ENCODE data around the gene WFDC10A.

DNA sequence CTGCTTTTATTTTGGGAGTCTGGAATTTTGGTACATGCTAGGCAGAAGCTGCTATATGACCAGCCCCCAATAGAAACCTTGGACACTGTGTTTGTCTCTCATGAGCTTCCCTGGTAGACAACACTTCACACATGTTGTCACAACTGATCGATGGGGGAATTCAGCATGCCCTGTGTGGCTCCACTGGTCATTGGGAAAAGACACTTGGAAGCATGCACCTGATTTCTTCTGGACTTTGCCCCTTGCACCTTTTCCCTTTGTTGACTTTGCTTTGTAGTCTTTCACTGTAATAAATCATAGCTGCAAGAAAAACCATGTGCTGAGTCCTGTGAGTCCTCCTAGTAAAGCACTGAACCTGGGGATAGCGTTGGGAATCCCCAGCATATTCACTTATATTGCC is 7.9 kb upstream of the WFDC10A start:
- TF ChIP-seq CTCF (IDR thresholded peaks at IDR 0.05): no peak
- no peak for TF ChIP-seq EP300 (IDR thresholded peaks at IDR 0.05)
- TF ChIP-seq POLR2A (IDR thresholded peaks at IDR 0.05): no peak
